HL-60/S4 treated with phorbol 12-myristate 13-acetate at 8.2 ng/mL for 4 days and 3 days (cell line): ENCODE results near the gene LAMA4.

ENCODE experiments used
- in situ Hi-C: fragments of 300-500 bp; cut with MboI; formaldehyde crosslinking; loops from 2 replicates; pipeline ENCODE4 v1.15.0; 2022; ENCODE audit warnings: low sequenced_read_pairs

Gene LAMA4

GRCh38 chr6:112191509-112192020 is 62.8 kb downstream of the LAMA4 start:
- in situ Hi-C loops: no loop called here

- in situ Hi-C loops: no loop called here
These were observed 64.2 kb downstream of the LAMA4 start for GRCh38 chr6:112190164-112190563.

- in situ Hi-C loops: no loop called here
These were observed 64.9 kb downstream of the LAMA4 start for GRCh38 chr6:112189494-112189893.

GRCh38 chr6:112188906-112189305 is 65.5 kb downstream of the LAMA4 start:
- in situ Hi-C loops: no loop called here

GRCh38 chr6:112187736-112188135 is 66.6 kb downstream of the LAMA4 start:
- in situ Hi-C loops: no loop called here

- in situ Hi-C loops: no loop called here
These were observed 69.4 kb downstream of the LAMA4 start for GRCh38 chr6:112184951-112185350.

GRCh38 chr6:112183271-112183671 is 71.1 kb downstream of the LAMA4 start:
- in situ Hi-C loops: no loop called here

- in situ Hi-C loops: no loop called here
These were observed 73.2 kb downstream of the LAMA4 start for GRCh38 chr6:112181130-112181529.

GRCh38 chr6:112180095-112180820 is 74.1 kb downstream of the LAMA4 start:
- in situ Hi-C loops: no loop called here

- in situ Hi-C loops: no loop called here
These were observed 74.7 kb downstream of the LAMA4 start for GRCh38 chr6:112179631-112180030.

- in situ Hi-C loops: no loop called here
These were observed 75.5 kb downstream of the LAMA4 start for GRCh38 chr6:112178846-112179245.

- in situ Hi-C loops: no loop called here
These were observed 77.3 kb downstream of the LAMA4 start for GRCh38 chr6:112177092-112177491.

GRCh38 chr6:112176175-112176574 is 78.2 kb downstream of the LAMA4 start:
- in situ Hi-C loops: no loop called here

GRCh38 chr6:112173221-112173804 is 81.1 kb downstream of the LAMA4 start:
- in situ Hi-C loops: loop anchor here (25.0 kb wide), 1 partner anchor 461 kb away; no protein-coding TSS in a partner anchor

- in situ Hi-C loops: loop anchor here (25.0 kb wide), 1 partner anchor 460 kb away; no protein-coding TSS in a partner anchor
These were observed 81.8 kb downstream of the LAMA4 start for GRCh38 chr6:112172540-112172939.

- in situ Hi-C loops: loop anchor here (25.0 kb wide), 1 partner anchor 457 kb away; no protein-coding TSS in a partner anchor
These were observed 84.8 kb downstream of the LAMA4 start for GRCh38 chr6:112169541-112169940.

GRCh38 chr6:112163295-112164257 is 90.8 kb downstream of the LAMA4 start:
- in situ Hi-C loops: loop anchor here (25.0 kb wide), 1 partner anchor 451 kb away; no protein-coding TSS in a partner anchor

GRCh38 chr6:112160745-112161144 is 93.6 kb downstream of the LAMA4 start:
- in situ Hi-C loops: loop anchor here (25.0 kb wide), 1 partner anchor 448 kb away; no protein-coding TSS in a partner anchor

- in situ Hi-C loops: loop anchor here (25.0 kb wide), 1 partner anchor 444 kb away; no protein-coding TSS in a partner anchor
These were observed 97.7 kb downstream of the LAMA4 start for GRCh38 chr6:112156668-112157067.

GRCh38 chr6:112155886-112156285 is 98.5 kb downstream of the LAMA4 start:
- in situ Hi-C loops: loop anchor here (25.0 kb wide), 1 partner anchor 444 kb away; no protein-coding TSS in a partner anchor

GRCh38 chr6:112154711-112155110 is 99.7 kb downstream of the LAMA4 start:
- in situ Hi-C loops: loop anchor here (25.0 kb wide), 1 partner anchor 442 kb away; no protein-coding TSS in a partner anchor
